Uterus (tissue), 2 donors: Measurements from ENCODE around the gene HMGN4.

Experiments used
- CTCF ChIP-seq, 4 experiments: fragments of 200-600 bp in 2 of 4; fragments of 450-650 bp in 2 of 4; sonication (generic) in 2 of 4; IDR thresholded peaks; one replicate each; pipeline ENCODE4 v1.5.1; 2016 to 2019; ENCODE audit warnings: antibody characterized with exemption in 4 of 4, mild to moderate bottlenecking in 2 of 4, moderate library complexity in 1 of 4
- POLR2A ChIP-seq, 2 donors: fragments of 450-650 bp; IDR thresholded peaks; one replicate each; pipeline ENCODE4 v1.6.1; 2016; ENCODE audit warnings: antibody characterized with exemption in 2 of 2, mild to moderate bottlenecking in 1 of 2, moderate library complexity in 1 of 2

GRCh38 chr6:26491604-26492003 lies 46.6 kb upstream of the HMGN4 start:
- TF ChIP-seq CTCF (IDR thresholded peaks at IDR 0.05) (no peak), POLR2A (IDR thresholded peaks at IDR 0.05) (no peak)
